Activated naive CD8-positive, alpha-beta T cell treated with anti-CD3 and anti-CD28 coated beads for 36 hours (primary cell): ENCODE measurements around the gene DDX23. TPM values are rescaled to one million over a fixed set of nuclear protein-coding genes. Genes with fewer than 3 reads are reported as not detected.

ENCODE experiments used
- DNase-seq: peaks from one replicate; pipeline ENCODE4 v3.0.0; 2021
- H3K27ac Mint-ChIP-seq: one replicate; pipeline ENCODE4 v1.8.0; 2022; ENCODE audit warnings: mild to moderate bottlenecking, moderate library complexity, mixed read lengths
- H3K27me3 Mint-ChIP-seq: one replicate; pipeline ENCODE4 v1.8.0; 2022; ENCODE audit warnings: mild to moderate bottlenecking, mixed read lengths
- H3K36me3 Mint-ChIP-seq: one replicate; pipeline ENCODE4 v1.8.0; 2021; ENCODE audit warnings: mild to moderate bottlenecking, mixed read lengths
- H3K4me1 Mint-ChIP-seq: one replicate; pipeline ENCODE4 v1.8.0; 2021; ENCODE audit warnings: mixed read lengths
- H3K4me3 Mint-ChIP-seq: one replicate; pipeline ENCODE4 v1.8.0; 2022; ENCODE audit warnings: mild to moderate bottlenecking, moderate library complexity, mixed read lengths
- H3K9me3 Mint-ChIP-seq: one replicate; pipeline ENCODE4 v1.8.0; 2022; ENCODE audit warnings: mixed read lengths
- total RNA-seq, 2 experiments: library from RNA; stranded (reverse); gene quantifications; one replicate each; pipeline ENCODE4 v1.2.3, GENCODE V29; 2021

Gene DDX23
- total RNA-seq, 2 experiments from 2014 or later: 123 to 129 TPM

- H3K36me3 Mint-ChIP-seq: no peaks in the 10 kb centered on the region
- no peaks in the 10 kb centered on the region for H3K27me3 Mint-ChIP-seq
- H3K27ac Mint-ChIP-seq: no peak overlapping the region
- H3K4me3 Mint-ChIP-seq: no peak overlapping the region
- H3K9me3 Mint-ChIP-seq: no peaks in the 10 kb centered on the region
- peaks cover 5% of the 10 kb centered on the region for H3K4me1 Mint-ChIP-seq
- DNase-seq: no peak
These were observed 44.0 kb downstream of the DDX23 start for GRCh38 chr12:48807981-48808380.

- Mint-ChIP-seq H3K27ac (no peak overlapping the region), H3K27me3 (no peaks in the 10 kb centered on the region), H3K4me3 (no peak overlapping the region), H3K36me3 (no peaks in the 10 kb centered on the region), H3K9me3 (no peaks in the 10 kb centered on the region), H3K4me1 (peaks cover 5% of the 10 kb centered on the region)
- DNase-seq: no peak
These were observed 48.3 kb downstream of the DDX23 start for GRCh38 chr12:48803675-48804074.

- Mint-ChIP-seq H3K36me3 (no peaks in the 10 kb centered on the region), H3K27ac (no peak overlapping the region), H3K4me3 (no peak overlapping the region), H3K9me3 (no peaks in the 10 kb centered on the region), H3K27me3 (no peaks in the 10 kb centered on the region), H3K4me1 (peaks cover 8% of the 10 kb centered on the region)
- no peak for DNase-seq
These were observed 51.0 kb downstream of the DDX23 start for GRCh38 chr12:48800971-48801370.

GRCh38 chr12:48800457-48800856 is 51.5 kb downstream of the DDX23 start:
- Mint-ChIP-seq H3K36me3 (no peaks in the 10 kb centered on the region), H3K9me3 (no peaks in the 10 kb centered on the region), H3K27me3 (no peaks in the 10 kb centered on the region), H3K4me1 (peaks cover 8% of the 10 kb centered on the region), H3K4me3 (no peak overlapping the region), H3K27ac (no peak overlapping the region)
- no peak for DNase-seq

- no peak for DNase-seq
- Mint-ChIP-seq H3K36me3 (no peaks in the 10 kb centered on the region), H3K4me3 (no peak overlapping the region), H3K9me3 (no peaks in the 10 kb centered on the region), H3K27me3 (peaks cover 6% of the 10 kb centered on the region), H3K27ac (no peak overlapping the region), H3K4me1 (peaks cover 5% of the 10 kb centered on the region)
These were observed 55.0 kb downstream of the DDX23 start for GRCh38 chr12:48796976-48797375.

GRCh38 chr12:48795550-48796455 is 56.2 kb downstream of the DDX23 start:
- H3K27ac Mint-ChIP-seq: no peak overlapping the region
- H3K9me3 Mint-ChIP-seq: no peaks in the 10 kb centered on the region
- peaks cover 5% of the 10 kb centered on the region for H3K4me1 Mint-ChIP-seq
- no peak overlapping the region for H3K4me3 Mint-ChIP-seq
- DNase-seq: peak; percentile 46
- peaks cover 9% of the 10 kb centered on the region for H3K27me3 Mint-ChIP-seq
- no peaks in the 10 kb centered on the region for H3K36me3 Mint-ChIP-seq

GRCh38 chr12:48794870-48795269 is 57.1 kb downstream of the DDX23 start:
- H3K9me3 Mint-ChIP-seq: no peaks in the 10 kb centered on the region
- no peak overlapping the region for H3K4me3 Mint-ChIP-seq
- H3K27ac Mint-ChIP-seq: no peak overlapping the region
- H3K4me1 Mint-ChIP-seq: peaks cover 5% of the 10 kb centered on the region
- DNase-seq: no peak
- peaks cover 18% of the 10 kb centered on the region for H3K27me3 Mint-ChIP-seq
- H3K36me3 Mint-ChIP-seq: no peaks in the 10 kb centered on the region

GRCh38 chr12:48793696-48794095 is 58.3 kb downstream of the DDX23 start:
- Mint-ChIP-seq H3K9me3 (no peaks in the 10 kb centered on the region), H3K36me3 (no peaks in the 10 kb centered on the region), H3K27ac (no peak overlapping the region), H3K27me3 (peaks cover 30% of the 10 kb centered on the region), H3K4me3 (no peak overlapping the region), H3K4me1 (peaks cover 5% of the 10 kb centered on the region)
- no peak for DNase-seq

GRCh38 chr12:48789858-48790326 is 62.1 kb downstream of the DDX23 start:
- H3K36me3 Mint-ChIP-seq: no peaks in the 10 kb centered on the region
- no peak overlapping the region for H3K4me3 Mint-ChIP-seq
- H3K27me3 Mint-ChIP-seq: peaks cover 59% of the 10 kb centered on the region

GRCh38 chr12:48788854-48789775 is 62.8 kb downstream of the DDX23 start, which contains the start of gene ADCY6:
Gene ADCY6 (minus strand): TSS chr12:48789089. CDS start chr12:48783434, 5,655 bp downstream.
- no peaks in the 10 kb centered on the region for H3K36me3 Mint-ChIP-seq
- H3K4me1 Mint-ChIP-seq: peaks cover 7% of the 10 kb centered on the region
- H3K27ac Mint-ChIP-seq: no peak within 1 kb of the TSS
- peak within 1 kb of the TSS; percentile 67 for H3K4me3 Mint-ChIP-seq
- DNase-seq: no peak
- no peaks in the 10 kb centered on the region for H3K9me3 Mint-ChIP-seq
- peaks cover 60% of the 10 kb centered on the region for H3K27me3 Mint-ChIP-seq

More at GRCh38 chr12:48789858-48790326, 62.1 kb downstream of the DDX23 start:
- DNase-seq: no peak
- peaks cover 7% of the 10 kb centered on the region for H3K4me1 Mint-ChIP-seq
- H3K9me3 Mint-ChIP-seq: no peaks in the 10 kb centered on the region
- H3K27ac Mint-ChIP-seq: no peak overlapping the region

- H3K4me3 Mint-ChIP-seq: peak overlapping the region; percentile 67
- H3K27ac Mint-ChIP-seq: no peak overlapping the region
- no peaks in the 10 kb centered on the region for H3K9me3 Mint-ChIP-seq
- H3K27me3 Mint-ChIP-seq: peaks cover 60% of the 10 kb centered on the region
- no peaks in the 10 kb centered on the region for H3K36me3 Mint-ChIP-seq
- H3K4me1 Mint-ChIP-seq: peaks cover 7% of the 10 kb centered on the region
- DNase-seq: no peak
These were observed 63.5 kb downstream of the DDX23 start for GRCh38 chr12:48788524-48788853.

- H3K4me1 Mint-ChIP-seq: peaks cover 7% of the 10 kb centered on the region
- no peak overlapping the region for H3K27ac Mint-ChIP-seq
- H3K4me3 Mint-ChIP-seq: peak overlapping the region; percentile 14
- H3K27me3 Mint-ChIP-seq: peaks cover 62% of the 10 kb centered on the region
- H3K9me3 Mint-ChIP-seq: no peaks in the 10 kb centered on the region
- DNase-seq: no peak
- H3K36me3 Mint-ChIP-seq: no peaks in the 10 kb centered on the region
These were observed 64.0 kb downstream of the DDX23 start for GRCh38 chr12:48787791-48788523.

GRCh38 chr12:48786591-48787544 is 65.1 kb downstream of the DDX23 start:
- peaks cover 62% of the 10 kb centered on the region for H3K27me3 Mint-ChIP-seq
- no peaks in the 10 kb centered on the region for H3K9me3 Mint-ChIP-seq
- H3K36me3 Mint-ChIP-seq: no peaks in the 10 kb centered on the region
- DNase-seq: no peak
- no peak overlapping the region for H3K27ac Mint-ChIP-seq
- peaks cover 7% of the 10 kb centered on the region for H3K4me1 Mint-ChIP-seq
- no peak overlapping the region for H3K4me3 Mint-ChIP-seq

GRCh38 chr12:48783432-48783831 is 68.5 kb downstream of the DDX23 start:
- DNase-seq: no peak
- H3K36me3 Mint-ChIP-seq: no peaks in the 10 kb centered on the region
- H3K27me3 Mint-ChIP-seq: peaks cover 36% of the 10 kb centered on the region
- H3K9me3 Mint-ChIP-seq: no peaks in the 10 kb centered on the region
- H3K27ac Mint-ChIP-seq: no peak overlapping the region
- no peak overlapping the region for H3K4me3 Mint-ChIP-seq
- peaks cover 4% of the 10 kb centered on the region for H3K4me1 Mint-ChIP-seq
